ENCODE measurements around the gene C10orf67.

Gene C10orf67

GRCh38 chr10:23173214-23174073 is 171.2 kb downstream of the C10orf67 start:
- in situ Hi-C loops (cut with HindIII; ENCODE audit: low sequenced_read_pairs): no loop called here
- DNase-seq (ENCODE audit: low read depth, low spot score): no peak
- no peak overlapping the region for H3K4me3 ChIP-seq (ENCODE audit: low read depth, low read length)
- no peak for TF ChIP-seq CTCF (IDR thresholded peaks at IDR 0.05; ENCODE audit: low read depth, low read length)

GRCh38 chr10:23172429-23173213 is 172.0 kb downstream of the C10orf67 start:
- TF ChIP-seq CTCF (IDR thresholded peaks at IDR 0.05; ENCODE audit: low read depth, low read length): no peak
- DNase-seq (ENCODE audit: low read depth, low spot score): no peak
- in situ Hi-C loops (cut with HindIII; ENCODE audit: low sequenced_read_pairs): no loop called here
- no peak overlapping the region for H3K4me3 ChIP-seq (ENCODE audit: low read depth, low read length)

- peak; percentile 38 for DNase-seq (ENCODE audit: low read depth, low spot score)
- in situ Hi-C loops (cut with HindIII; ENCODE audit: low sequenced_read_pairs): no loop called here
- H3K4me3 ChIP-seq (ENCODE audit: low read depth, low read length): no peak overlapping the region
- no peak for TF ChIP-seq CTCF (IDR thresholded peaks at IDR 0.05; ENCODE audit: low read depth, low read length)
These were observed 173.2 kb downstream of the C10orf67 start for GRCh38 chr10:23171232-23171876.

- DNase-seq (ENCODE audit: low read depth, low spot score): peak; percentile 55
- in situ Hi-C loops (cut with HindIII; ENCODE audit: low sequenced_read_pairs): no loop called here
- H3K4me3 ChIP-seq (ENCODE audit: low read depth, low read length): no peak overlapping the region
- TF ChIP-seq CTCF (IDR thresholded peaks at IDR 0.05; ENCODE audit: low read depth, low read length): peak; percentile 94
These were observed 186.2 kb downstream of the C10orf67 start for GRCh38 chr10:23158370-23158769.

GRCh38 chr10:23157691-23158369 is 186.8 kb downstream of the C10orf67 start:
- in situ Hi-C loops (cut with HindIII; ENCODE audit: low sequenced_read_pairs): no loop called here
- H3K4me3 ChIP-seq (ENCODE audit: low read depth, low read length): no peak overlapping the region
- TF ChIP-seq CTCF (IDR thresholded peaks at IDR 0.05; ENCODE audit: low read depth, low read length): peak; percentile 13
- peak; percentile 45 for DNase-seq (ENCODE audit: low read depth, low spot score)

- no peak for TF ChIP-seq CTCF (IDR thresholded peaks at IDR 0.05; ENCODE audit: low read depth, low read length)
- in situ Hi-C loops (cut with HindIII; ENCODE audit: low sequenced_read_pairs): no loop called here
- no peak overlapping the region for H3K4me3 ChIP-seq (ENCODE audit: low read depth, low read length)
These were observed 187.3 kb downstream of the C10orf67 start for GRCh38 chr10:23157239-23157681.

More at GRCh38 chr10:23157239-23157681, 187.3 kb downstream of the C10orf67 start:
- no peak for DNase-seq (ENCODE audit: low read depth, low spot score)
